DMS 273 (cell line): ENCODE data around the gene MISP.

Source experiments
- DNase-seq: peaks from one replicate; lab custom pipeline; 2025; ENCODE audit not compliant: unreplicated experiment; lab: John Stamatoyannopoulos, UW

The MISP gene

DNA sequence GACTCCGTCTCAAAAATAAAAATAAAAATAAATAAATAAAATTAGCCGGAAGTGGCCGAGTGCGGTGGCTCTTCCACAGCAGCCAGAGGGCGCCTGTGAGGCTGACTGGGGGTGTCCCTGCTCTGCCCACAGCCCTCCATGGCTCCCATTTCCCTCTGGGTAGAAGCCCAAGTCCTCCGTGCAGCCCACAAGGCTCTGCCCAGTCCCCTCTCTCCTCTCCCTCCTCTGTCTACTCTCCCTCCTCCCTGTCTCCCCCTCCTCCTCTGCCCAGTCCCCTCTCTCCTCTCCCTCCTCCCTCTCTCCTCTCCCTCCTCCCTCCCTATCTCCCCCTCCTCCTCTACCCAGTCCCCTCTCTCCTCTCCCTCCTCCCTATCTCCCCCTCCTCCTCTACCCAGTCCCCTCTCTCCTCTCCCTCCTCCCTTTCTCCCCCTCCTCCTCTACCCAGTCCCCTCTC lies 20.4 kb downstream of the MISP start:
- DNase-seq: peak; percentile 83

DNA sequence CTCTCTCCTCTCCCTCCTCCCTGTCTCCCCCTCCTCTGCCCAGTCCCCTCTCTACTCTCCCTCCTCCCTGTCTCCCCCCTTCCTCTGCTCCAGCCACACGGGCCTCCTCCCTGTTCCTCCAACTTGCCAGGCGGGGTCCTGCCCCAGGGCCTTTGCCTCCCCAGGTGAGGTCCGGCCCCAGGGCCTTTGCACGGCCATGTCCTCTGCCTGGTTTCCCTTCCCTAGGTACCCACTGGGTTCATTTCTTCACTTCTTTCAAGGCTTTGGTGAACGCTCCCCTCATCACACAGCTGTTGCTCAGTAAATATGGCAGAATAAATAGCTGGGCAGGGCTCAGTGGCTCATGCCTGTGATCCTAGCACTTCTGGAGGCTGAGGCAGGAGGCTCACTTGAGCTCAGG lies 21.2 kb downstream of the MISP start:
- no peak for DNase-seq

DNA sequence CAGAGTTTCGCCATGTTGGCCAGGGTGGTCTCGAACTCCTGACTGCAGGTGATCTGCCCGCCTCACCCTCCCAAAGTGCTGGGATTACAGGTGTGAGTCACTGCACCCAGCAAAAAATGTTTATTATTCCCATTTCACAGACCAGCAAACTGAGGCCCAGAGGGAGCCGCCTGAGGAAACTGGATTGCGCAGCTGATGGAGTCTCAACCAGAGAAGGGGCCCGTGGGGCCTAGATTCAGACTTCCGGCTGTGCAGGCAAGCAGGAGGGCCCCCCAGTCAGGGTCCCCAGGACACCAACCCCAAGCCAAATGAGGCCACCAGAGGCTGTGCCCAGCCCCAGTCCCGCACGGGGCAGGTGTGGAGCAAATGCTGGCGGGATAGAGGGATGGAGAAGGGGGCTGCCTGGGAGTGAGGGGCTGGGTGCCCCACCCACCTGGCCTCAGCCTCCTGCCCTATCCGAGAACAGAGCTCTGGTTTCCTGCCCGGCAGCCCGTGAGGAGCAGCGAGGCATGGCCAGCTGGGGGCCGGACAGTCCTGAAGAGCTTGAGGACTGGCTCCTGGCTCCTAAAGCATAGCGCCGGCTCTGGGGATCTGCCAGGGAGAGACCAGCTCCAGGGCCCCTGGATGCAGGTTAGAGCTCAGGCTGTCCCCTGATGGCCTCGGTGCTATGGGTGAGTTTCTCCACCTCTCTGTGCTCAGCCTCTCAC lies 22.0 kb downstream of the MISP start:
- DNase-seq: peak; percentile 50

DNA sequence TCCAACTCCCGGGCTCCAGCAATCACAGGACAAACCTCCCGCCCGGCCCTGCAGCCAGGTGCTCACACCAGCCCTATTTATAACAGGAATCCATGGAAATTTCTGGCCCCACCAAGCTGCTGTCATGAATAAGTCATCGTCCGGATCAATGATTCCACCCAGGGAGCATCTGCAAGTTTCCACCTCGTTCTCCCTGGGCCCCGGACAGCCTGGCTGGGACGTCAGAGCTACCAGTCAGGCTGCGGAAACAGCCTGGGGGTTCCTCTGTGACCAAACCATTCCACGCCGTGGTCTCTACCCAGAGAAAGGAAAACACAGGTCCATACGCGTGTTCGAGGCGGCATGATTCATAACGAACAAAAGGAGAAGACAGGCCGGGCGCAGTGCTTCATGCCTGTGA lies 25.6 kb downstream of the MISP start:
- DNase-seq: no peak

DNA sequence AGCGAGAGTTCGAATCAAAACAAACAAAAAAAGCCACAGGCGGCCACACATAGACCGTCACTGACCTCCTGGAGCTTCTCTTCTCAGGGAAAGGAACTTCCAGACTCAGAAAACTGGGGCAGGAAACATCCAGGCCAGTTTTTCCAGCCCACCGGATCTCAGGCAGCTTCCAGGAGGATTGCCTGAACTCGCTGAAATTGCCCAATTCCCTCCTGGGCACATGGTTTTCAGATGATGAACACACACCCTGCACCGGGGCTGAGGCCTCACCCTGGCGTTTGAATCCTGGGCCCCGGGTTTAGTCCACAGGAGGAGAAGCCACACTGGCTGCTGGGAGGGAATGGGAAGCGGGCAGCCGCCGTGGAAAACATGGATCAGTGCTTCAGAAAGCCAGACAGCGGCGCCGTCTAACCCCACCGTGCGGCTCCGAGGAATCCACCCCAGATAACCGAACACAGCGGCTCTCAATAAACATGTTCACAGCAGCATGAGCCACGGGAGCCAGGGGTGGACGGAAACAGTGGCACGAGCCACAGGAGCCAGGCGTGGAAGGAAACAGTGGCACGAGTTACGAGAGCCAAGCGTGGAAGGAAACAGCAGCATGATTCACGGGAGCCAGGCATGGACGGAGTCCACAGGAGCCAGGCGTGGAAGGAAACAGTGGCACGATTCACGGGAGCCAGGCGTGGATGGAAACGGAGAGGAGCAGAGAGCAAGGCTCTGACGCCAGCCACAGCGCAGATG lies 28.2 kb downstream of the MISP start:
- DNase-seq: peak; percentile 49

DNA sequence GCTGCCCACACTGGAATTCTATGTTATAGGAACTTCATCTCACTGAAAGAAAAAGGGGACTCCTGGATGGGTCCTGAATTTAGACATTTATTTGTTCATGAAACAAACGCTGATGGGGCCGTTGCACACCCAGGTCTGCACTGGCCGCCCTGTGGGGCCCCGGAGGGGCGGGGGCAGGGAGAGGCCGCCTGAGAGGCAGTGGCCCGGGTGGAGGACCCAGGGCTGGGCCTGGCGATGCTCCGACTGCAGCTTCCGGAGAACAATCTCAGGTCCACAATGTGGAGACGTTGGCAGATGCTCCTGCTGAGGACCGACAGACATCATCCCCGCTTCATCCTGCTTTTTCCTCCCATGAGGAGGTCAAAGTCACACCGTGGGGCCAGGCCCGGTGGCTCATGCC lies 30.0 kb downstream of the MISP start:
- DNase-seq: no peak

DNA sequence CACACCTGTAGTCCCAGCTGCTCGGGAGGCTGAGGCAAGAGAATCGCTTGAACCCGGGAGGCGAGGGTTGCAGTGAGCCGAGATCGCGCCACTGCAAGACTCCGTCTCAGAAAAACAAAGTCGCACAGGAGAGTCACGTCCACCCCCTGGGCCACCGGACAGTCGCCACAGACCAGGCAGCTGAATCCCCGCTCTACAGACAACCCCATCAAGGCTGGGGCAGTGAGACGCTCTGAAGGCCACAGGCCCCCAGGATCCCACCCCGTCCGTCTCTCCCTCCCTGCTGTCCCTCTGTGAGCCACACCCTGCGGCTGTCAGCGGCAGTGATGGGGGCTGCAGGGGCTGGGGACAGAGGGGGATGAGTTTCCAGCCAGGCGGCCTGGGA lies 30.9 kb downstream of the MISP start:
- DNase-seq: no peak

DNA sequence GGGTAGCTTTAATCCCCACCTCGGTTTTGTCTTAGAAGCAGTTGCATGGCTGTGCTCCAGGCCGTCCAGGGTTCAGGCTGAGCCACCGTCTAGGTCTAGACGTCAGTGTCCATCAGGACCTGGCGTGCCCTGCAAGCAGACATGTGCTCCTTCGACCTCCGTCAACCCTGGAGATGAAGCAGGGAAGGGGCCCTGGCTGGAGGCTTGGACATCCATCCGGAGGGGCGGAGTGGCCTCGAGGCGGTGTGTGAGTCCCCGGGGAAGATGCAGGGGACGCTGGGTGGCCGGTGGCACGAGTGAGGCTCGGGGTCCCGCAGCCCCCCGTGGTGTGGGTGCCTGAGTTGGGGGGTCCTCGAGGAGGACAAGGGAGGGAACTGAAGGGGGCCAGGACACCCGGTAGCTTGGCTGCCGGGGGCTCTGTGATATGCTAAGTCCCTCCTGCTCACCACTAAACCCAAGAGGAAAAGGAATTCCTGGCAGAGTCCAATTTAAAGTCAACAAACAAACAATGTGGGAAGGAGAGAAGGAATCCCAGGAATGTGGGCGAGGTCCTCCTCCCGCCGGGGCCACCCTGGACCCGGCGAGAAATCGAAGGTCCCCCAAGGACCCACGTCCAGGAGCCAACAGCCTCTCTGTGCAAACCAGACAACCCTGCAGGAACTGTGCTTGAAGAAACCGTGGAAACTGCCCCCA lies 31.4 kb downstream of the MISP start:
- DNase-seq: no peak

DNA sequence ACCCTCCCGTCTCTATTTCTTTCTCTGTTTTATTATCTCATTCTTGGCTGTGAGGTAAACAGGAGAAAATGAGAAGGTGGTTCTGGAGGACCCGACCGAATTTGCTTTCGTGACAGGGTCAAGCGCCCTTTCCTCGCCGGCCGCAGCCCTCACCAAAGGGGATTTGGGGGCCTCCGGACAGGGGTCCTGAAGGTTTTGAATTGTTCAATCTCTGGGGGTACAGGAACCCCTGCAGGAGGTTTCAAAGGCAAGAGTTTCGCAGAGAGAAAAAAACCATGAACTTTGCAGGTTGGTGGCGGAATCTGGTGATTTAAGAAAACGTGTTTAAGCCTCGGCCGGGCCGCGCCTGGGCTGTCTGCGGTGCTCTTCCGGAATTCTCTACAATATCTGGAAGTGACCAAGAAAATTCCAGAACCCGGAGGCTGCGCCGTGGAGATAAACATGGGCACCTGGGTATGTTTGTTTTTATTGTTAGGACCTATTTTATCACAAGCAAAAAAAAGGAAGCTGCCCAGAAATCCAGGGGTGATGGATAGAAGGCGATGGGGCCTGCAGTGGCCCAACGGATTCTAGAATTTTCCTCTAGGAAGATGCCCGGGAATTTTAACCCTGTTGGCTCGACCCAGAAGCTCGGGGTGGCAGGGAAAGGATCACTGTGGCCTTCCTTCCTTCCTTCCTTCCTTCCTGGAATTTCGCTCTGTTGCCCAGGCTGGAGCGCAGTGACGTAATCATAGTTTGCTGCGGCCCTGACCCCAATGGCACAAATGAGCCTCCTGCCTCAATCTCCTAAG lies 32.2 kb downstream of the MISP start:
- no peak for DNase-seq

DNA sequence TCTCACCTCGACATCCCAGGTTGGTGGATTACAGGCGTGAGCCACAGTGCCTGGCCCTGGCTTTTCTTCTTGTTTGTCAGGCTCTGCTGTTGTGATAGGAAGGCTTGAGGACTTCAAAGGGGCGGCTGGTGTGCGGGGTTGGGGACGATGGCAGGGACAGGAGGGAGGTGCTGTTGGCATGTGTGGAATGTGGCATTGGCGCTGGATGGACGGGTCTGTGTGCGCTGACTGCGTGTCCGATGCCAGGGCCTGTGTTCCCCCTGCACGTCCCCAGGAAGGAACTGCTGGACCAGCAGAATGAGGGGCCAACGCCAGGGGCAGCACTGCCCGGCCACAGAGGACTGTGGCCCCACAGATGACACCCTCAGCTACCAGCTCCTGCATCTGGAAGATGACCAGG lies 33.6 kb downstream of the MISP start:
- DNase-seq: no peak

DNA sequence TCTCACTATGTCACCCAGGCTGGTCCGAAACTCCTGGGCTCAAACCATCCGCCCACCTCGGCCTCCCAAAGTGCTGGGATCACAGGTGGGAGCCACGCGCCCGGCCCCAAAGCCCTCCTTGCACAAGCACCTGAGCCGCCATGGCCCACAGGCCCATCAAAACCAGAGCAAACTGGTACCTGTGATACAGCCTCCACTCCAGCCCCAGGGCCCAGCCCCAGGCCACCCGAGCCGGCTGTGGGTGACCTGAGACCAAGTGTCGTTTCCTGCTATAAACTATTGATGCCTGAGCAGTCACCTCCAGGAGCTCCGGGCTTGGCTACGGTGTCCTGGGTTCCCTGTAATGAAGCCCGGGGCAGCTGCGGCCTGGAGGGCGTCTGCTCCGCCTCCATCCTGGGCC lies 36.6 kb downstream of the MISP start:
- no peak for DNase-seq

DNA sequence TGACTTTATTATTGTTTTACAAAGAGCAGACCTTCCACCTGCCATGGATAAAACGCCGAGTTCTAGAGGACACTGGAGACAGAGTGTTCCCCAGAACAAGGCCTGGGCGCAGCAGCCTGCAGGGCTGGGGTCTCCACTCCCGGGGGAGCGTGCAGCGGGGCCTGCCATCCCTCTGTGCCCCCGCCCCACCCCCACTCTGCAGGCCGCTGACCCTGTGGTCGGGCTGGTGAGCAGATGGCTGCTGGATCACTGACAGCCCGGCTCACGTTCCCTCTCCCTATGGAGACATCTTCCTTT lies 37.7 kb downstream of the MISP start:
- DNase-seq: no peak

DNA sequence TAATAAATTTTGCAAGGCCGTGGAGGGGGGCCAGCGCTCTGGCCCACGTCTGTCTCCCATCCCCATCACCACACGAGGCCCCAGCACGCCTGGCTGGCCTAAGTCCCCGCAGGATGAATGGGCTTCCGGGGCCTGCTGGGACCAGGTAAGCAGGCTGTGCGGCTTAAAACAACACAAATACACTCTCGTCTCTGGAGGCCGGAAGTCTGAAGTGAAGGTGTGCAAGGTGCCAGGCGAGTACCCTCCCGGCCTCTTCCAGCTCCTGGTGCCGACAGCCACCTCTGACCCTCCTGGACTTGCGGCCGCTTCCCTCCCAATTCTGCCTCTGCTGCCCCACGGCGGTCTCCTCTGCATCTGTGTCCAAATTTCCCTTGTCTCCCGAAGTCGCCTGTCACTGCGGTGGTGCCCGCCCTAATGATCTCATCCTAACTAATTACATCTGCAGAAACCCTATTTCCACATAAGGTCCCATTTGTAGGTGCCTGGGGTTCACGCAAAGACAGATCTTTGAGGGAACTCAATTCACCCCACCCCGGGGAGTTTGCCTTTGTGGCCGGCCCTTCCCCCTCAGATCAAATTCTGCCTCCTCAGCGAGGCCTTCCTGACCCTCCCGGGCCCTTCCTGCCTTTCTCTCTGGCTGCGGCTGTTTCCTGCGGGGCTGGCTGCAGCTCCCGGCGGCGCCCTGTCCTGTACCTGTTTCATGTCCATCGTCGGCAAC lies 38.2 kb downstream of the MISP start:
- DNase-seq: peak; percentile 53

DNA sequence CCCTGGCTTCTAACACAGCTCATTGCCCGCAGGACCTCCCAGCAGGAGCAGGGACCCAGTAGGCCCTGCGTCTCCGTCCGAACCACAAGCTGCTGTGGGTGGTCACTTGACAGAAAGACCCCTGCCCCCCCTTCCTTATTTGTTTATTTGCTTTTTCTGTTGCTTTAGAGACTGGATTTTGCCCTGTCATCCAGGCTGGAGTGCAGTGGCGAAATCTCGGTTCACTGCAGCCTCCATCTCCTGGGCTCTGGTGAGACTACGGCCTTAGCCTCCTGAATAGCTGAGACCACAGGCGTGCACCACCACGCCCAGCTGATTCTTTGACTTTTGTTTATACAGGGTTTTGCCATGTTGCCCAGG lies 38.8 kb downstream of the MISP start:
- DNase-seq: no peak

DNA sequence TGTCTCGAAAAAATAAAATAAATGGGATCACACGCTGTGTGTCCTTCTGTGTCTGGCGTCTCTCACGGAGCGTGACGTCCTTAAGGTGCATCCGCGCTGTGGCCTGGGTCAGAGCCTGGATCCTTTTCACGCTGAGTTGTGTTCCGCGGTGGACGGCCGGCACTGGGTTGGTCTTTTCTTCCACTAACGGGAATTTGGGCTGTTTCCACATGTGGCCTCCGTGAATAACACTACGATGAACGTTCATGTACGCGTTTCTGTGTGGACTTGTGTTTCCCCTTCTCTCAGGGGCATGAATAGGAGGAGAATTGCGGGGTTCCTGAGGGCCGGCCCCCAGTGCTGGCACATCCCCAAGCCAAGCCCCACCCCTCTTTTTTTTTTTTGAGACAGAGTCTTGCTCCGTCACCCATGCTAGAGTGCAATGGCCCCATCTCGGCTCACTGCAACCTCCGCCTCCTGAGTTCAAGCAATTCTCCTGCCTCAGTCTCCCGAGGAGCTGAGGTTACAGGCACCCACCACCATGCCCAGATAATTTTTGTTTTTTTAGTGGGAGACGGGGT lies 40.2 kb downstream of the MISP start:
- DNase-seq: no peak

DNA sequence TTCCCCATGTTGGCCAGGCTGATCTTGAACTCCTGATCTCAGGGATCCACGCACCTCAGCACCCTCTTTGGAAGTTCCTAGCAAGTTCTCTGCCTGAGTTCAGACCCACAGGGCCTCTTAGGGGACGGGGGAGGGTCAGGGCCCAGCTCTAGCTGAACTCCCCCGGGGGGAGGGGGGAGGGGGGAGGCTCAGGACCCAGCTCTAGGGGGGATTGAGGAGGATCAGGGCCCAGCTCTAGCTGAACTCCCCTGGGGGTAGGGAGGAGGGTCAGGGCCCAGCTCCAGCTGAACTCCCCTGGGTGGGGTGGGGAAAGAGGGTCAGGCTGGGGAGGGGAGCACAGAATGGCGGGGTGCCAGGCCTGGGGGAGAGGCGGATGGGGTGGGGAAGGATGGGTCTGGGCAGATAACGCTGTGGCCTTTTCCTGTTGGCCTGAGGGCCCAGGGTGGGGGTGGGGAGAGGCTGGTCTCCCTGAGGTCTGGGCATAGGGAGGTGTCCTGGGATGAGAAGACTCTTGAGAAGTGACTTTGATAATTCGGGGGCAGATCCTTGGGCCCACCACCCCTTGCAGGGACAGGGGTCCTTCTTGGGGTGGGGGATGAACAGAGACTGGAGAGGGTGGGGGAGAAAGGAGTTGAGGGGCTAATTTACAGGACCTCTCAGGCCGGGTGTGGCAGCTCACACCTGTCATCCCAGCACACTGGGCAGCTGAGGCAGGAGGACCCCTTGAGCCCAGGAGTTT lies 40.8 kb downstream of the MISP start:
- DNase-seq: no peak

DNA sequence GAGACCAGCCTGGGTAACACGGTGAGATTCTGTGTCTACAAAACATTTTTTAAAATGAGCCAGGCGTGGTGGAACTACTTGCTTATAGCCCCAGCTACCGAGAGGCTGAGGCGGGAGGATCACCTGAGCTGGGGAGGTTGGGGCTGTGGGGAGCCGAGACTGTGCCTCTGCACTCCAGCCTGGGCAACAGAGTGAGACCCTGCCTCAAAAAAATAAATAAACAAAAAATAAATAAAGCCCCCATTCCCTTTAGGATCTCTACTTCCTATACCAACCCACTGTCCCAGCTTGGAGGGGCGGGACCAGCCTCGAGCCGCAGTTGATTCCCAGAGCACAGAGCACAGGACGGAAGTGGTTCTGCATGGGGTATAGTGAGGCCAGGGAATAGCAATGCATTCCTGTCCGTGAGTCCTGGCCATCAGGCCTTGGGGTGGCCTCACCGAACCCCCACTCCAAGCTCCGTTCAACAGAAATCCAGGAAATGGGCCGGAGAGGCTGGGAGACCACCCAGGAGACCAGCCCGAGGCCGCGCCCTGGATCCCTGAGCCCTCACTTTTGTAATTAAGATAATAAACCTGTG lies 41.5 kb downstream of the MISP start:
- DNase-seq: no peak

DNA sequence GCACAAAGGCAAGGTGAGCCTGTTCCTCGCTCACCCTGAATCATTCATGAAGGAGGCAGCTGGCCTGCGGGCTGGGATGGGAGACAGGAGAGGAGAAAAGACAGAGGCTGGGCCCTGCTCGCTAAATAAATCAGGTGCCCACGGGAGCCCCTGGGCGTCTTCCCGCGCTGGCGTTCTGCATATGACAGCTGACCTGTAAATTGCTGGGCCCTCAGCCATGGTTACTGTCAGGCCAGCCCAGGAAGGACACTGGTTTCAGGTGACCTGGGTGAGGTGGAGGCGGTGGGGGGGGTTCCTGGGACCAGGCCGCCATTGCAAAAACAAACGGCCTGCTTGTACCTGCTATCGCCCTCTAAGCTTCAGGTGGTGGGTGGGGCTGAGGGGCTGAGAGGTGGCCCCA lies 42.9 kb downstream of the MISP start:
- no peak for DNase-seq

DNA sequence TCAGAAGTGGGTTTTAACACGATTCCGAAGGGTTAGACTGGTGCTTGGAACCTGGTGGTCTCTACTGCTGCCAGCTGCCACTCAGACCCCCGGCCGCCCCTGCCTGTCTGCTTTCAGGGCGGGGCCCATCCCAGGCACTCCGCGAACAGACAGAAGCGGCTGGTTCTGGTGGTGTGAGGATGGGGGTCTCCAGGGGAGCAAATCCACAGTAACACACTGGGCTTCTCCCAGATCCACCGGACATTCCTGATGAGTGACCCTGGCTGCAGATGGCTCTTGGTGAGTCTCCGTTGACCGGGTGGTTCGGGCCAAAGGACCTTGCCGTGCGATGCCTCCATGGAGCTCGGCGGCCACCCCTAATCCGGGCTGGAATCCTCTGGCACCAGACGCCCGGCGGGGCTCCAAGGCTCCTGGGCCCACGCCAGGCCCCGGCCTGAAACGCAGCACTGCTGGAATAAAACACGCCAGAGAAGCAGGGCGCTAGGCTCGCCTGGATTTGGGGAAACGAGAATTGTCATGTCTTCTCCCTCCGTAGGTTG lies 44.2 kb downstream of the MISP start:
- peak; percentile 47 for DNase-seq
